ENCODE data around the gene CLEC6A. TPM values are rescaled to one million over a fixed set of nuclear protein-coding genes. Genes with fewer than 3 reads are reported as not detected.

The CLEC6A gene
- total and polyA plus RNA-seq, 4 donors: not detected

DNA sequence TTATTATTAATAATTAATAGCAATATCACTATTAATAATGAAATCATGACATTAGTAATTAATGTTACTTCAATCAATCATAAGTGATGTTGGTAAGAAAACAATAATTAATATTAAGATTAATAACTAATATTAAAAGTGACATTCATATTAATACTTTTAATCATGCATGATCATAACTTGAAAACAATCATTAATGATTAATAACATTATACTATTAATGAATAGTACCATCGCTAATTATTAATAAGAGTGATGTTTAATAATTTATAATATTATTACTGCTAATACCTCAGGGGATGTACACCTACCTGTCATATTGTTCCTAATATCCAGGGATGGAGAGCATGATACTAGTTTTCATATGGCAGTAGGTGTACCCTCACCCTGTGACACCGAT is 10.0 kb upstream of the CLEC6A start (continued):
- TF ChIP-seq, protein P1, sequence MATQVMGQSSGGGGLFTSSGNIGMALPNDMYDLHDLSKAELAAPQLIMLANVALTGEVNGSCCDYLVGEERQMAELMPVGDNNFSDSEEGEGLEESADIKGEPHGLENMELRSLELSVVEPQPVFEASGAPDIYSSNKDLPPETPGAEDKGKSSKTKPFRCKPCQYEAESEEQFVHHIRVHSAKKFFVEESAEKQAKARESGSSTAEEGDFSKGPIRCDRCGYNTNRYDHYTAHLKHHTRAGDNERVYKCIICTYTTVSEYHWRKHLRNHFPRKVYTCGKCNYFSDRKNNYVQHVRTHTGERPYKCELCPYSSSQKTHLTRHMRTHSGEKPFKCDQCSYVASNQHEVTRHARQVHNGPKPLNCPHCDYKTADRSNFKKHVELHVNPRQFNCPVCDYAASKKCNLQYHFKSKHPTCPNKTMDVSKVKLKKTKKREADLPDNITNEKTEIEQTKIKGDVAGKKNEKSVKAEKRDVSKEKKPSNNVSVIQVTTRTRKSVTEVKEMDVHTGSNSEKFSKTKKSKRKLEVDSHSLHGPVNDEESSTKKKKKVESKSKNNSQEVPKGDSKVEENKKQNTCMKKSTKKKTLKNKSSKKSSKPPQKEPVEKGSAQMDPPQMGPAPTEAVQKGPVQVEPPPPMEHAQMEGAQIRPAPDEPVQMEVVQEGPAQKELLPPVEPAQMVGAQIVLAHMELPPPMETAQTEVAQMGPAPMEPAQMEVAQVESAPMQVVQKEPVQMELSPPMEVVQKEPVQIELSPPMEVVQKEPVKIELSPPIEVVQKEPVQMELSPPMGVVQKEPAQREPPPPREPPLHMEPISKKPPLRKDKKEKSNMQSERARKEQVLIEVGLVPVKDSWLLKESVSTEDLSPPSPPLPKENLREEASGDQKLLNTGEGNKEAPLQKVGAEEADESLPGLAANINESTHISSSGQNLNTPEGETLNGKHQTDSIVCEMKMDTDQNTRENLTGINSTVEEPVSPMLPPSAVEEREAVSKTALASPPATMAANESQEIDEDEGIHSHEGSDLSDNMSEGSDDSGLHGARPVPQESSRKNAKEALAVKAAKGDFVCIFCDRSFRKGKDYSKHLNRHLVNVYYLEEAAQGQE (IDR thresholded peaks at IDR 0.05): no peak

DNA sequence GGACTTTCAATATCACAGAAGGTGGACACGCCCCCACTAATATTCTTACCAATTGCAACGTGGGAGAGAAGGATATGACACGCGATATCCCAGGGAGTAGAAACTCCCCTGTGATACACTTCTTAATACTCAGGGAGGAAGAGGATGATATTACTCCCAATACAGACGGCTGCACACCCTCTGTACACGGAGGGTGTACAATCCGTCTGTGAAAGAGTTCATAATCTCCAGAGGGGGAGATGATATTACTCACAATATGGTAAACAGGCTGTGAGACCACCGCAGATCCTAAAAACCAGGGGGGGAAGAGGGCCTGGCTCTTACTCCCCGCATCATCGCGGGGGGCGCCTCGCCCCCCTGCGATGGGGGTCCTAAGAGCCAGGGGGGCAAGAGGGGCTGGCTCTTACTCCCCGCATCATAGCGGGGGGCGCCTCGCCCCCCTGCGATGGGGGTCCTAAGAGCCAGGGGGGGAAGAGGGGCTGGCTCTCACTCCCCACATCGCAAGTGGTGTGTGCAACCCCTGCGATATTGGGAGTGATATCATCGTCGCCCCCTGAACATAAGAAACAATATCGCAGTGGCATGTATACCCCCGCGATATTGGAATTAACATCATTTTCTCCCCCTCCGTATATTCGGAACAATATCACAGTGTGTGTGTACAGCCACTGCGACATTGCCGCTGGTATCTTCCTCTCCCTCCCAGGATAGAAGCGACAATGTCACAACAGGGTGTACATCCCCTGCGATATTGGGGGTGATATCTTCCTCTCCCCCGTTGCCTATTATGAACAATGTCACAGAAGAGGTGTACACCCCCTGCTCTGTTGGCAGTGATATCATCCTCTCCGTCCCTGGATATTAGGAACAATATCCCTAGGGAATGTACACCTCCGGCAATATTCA is 8.9 kb upstream of the CLEC6A start:
- Histone ChIP-seq H3K36me3 (ENCODE audit: control insufficient read depth in 4 of 4, insufficient read depth in 3 of 4, low read depth in 1 of 4, low read length in 3 of 4) (no peaks in the 10 kb centered on the region), H3K4me1 (ENCODE audit: control insufficient read depth in 4 of 4, insufficient read depth in 4 of 4, low read length in 3 of 4) (no peaks in the 10 kb centered on the region), H3K27me3 (ENCODE audit: control insufficient read depth in 4 of 4, insufficient read depth in 4 of 4, low read length in 3 of 4) (peaks cover 0 to 3% (median 0%) of the 10 kb centered on the region in 4 donors), H3K9me3 (ENCODE audit: control insufficient read depth in 4 of 4, low read length in 3 of 4) (no peaks in the 10 kb centered on the region), H3K9ac (ENCODE audit: low read depth in 1 of 2, low read length in 2 of 2) (no peak overlapping the region), H3K4me3 (ENCODE audit: low read depth in 1 of 3, low read length in 3 of 3) (no peak overlapping the region), H3K27ac (ENCODE audit: low read depth in 1 of 2, low read length in 2 of 2) (no peak overlapping the region)
- TF ChIP-seq, protein P2, sequence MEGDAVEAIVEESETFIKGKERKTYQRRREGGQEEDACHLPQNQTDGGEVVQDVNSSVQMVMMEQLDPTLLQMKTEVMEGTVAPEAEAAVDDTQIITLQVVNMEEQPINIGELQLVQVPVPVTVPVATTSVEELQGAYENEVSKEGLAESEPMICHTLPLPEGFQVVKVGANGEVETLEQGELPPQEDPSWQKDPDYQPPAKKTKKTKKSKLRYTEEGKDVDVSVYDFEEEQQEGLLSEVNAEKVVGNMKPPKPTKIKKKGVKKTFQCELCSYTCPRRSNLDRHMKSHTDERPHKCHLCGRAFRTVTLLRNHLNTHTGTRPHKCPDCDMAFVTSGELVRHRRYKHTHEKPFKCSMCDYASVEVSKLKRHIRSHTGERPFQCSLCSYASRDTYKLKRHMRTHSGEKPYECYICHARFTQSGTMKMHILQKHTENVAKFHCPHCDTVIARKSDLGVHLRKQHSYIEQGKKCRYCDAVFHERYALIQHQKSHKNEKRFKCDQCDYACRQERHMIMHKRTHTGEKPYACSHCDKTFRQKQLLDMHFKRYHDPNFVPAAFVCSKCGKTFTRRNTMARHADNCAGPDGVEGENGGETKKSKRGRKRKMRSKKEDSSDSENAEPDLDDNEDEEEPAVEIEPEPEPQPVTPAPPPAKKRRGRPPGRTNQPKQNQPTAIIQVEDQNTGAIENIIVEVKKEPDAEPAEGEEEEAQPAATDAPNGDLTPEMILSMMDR (IDR thresholded peaks at IDR 0.05; ENCODE audit: low read depth, low read length, missing input control): no peak
- TF ChIP-seq TAF1 (conservative IDR thresholded peaks at IDR 0.05): no peak
- TF ChIP-seq NR2F2 (IDR thresholded peaks at IDR 0.05): no peak
- no peak for TF ChIP-seq GABPA (IDR thresholded peaks at IDR 0.05 in 1 of 2, conservative IDR thresholded peaks at IDR 0.05 in 1 of 2)
- TF ChIP-seq YY1 (IDR thresholded peaks at IDR 0.05): no peak
- TF ChIP-seq JUND (IDR thresholded peaks at IDR 0.05): no peak
- no peak for TF ChIP-seq SP1 (IDR thresholded peaks at IDR 0.05)
- TF ChIP-seq, protein P3, sequence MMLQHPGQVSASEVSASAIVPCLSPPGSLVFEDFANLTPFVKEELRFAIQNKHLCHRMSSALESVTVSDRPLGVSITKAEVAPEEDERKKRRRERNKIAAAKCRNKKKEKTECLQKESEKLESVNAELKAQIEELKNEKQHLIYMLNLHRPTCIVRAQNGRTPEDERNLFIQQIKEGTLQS (IDR thresholded peaks at IDR 0.05): no peak
- TF ChIP-seq, protein P4, sequence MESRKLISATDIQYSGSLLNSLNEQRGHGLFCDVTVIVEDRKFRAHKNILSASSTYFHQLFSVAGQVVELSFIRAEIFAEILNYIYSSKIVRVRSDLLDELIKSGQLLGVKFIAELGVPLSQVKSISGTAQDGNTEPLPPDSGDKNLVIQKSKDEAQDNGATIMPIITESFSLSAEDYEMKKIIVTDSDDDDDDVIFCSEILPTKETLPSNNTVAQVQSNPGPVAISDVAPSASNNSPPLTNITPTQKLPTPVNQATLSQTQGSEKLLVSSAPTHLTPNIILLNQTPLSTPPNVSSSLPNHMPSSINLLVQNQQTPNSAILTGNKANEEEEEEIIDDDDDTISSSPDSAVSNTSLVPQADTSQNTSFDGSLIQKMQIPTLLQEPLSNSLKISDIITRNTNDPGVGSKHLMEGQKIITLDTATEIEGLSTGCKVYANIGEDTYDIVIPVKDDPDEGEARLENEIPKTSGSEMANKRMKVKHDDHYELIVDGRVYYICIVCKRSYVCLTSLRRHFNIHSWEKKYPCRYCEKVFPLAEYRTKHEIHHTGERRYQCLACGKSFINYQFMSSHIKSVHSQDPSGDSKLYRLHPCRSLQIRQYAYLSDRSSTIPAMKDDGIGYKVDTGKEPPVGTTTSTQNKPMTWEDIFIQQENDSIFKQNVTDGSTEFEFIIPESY (IDR thresholded peaks at IDR 0.05): no peak
- no peak for TF ChIP-seq HNF4A (conservative IDR thresholded peaks at IDR 0.05)
- no peak for TF ChIP-seq EGR1 (IDR thresholded peaks at IDR 0.05; ENCODE audit: low read depth in 2 of 2)
- no peak for TF ChIP-seq RAD21 (IDR thresholded peaks at IDR 0.05)
- TF ChIP-seq RXRA (IDR thresholded peaks at IDR 0.05): no peak
- WGBS: 90% methylated on average over 35 of the region's 35 CpGs
- DNase-seq (ENCODE audit: low spot score): no peak
